Stimulated activated CD8-positive, alpha-beta memory T cell treated with anti-CD3 and anti-CD28 coated beads, Interleukin-15, amount 100 ng/mL, for 4 hours (primary cell): Measurements from ENCODE around the gene HOXB3.

Source experiments
- DNase-seq, 2 donors: peaks; one replicate each; pipeline ENCODE4 v3.0.0-alpha.2; 2020; ENCODE audit warnings: low read depth in 2 of 2

Gene HOXB3

GRCh38 chr17:48589831-48590606, at the start of gene HOXB3:
HOXB3 (minus strand) TSS chr17:48590241; CDS start chr17:48552474, 37,767 bp downstream.
- no peak for DNase-seq

GRCh38 chr17:48639136-48639535, 49.1 kb upstream of the HOXB3 start:
- no peak for DNase-seq

GRCh38 chr17:48637323-48638260, 47.6 kb upstream of the HOXB3 start:
- DNase-seq: no peak

- DNase-seq: peak; percentile 30 to 34
Observed at GRCh38 chr17:48636177-48637018, 46.4 kb upstream of the HOXB3 start.

GRCh38 chr17:48634493-48635208, 44.6 kb upstream of the HOXB3 start:
- DNase-seq: no peak

- DNase-seq: no peak
Observed at GRCh38 chr17:48633266-48633677, 43.2 kb upstream of the HOXB3 start.

- DNase-seq: no peak
Observed at GRCh38 chr17:48632579-48633265, 42.7 kb upstream of the HOXB3 start.

GRCh38 chr17:48631693-48632578, 41.9 kb upstream of the HOXB3 start:
- no peak for DNase-seq

GRCh38 chr17:48630925-48631692, 41.1 kb upstream of the HOXB3 start:
- DNase-seq: no peak

GRCh38 chr17:48630009-48630924, 40.2 kb upstream of the HOXB3 start:
- no peak for DNase-seq

- DNase-seq: no peak
Observed at GRCh38 chr17:48629411-48629759, 39.3 kb upstream of the HOXB3 start.

GRCh38 chr17:48628649-48629410, 38.8 kb upstream of the HOXB3 start:
- DNase-seq: no peak

GRCh38 chr17:48627623-48628521, 37.8 kb upstream of the HOXB3 start:
- no peak for DNase-seq

- no peak for DNase-seq
Observed at GRCh38 chr17:48627118-48627597, 37.1 kb upstream of the HOXB3 start.

- DNase-seq: peak; percentile 52 to 53
Observed at GRCh38 chr17:48626245-48627117, 36.4 kb upstream of the HOXB3 start, which contains the start of gene HOXB9. HOXB9 (minus strand) TSS chr17:48626358; CDS start chr17:48626269, 89 bp downstream.
